ENCODE data around the gene RPGRIP1L. TPM values are rescaled to one million over a fixed set of nuclear protein-coding genes. Genes with fewer than 3 reads are reported as not detected.
A peak's percentile ranks its signal among the peaks of the same experiment; 100 is the strongest.

The RPGRIP1L gene
- under 1 TPM; 0.53 to 0.75 (median 0.68) TPM for total RNA-seq

- peak; percentile 98 to 99 for DNase-seq
- Histone ChIP-seq H3K4me1 (peaks cover 11 to 19% of the 10 kb centered on the region in 2 donors), H3K9me3 (no peaks in the 10 kb centered on the region), H3K36me3 (no peaks in the 10 kb centered on the region), H3K27ac (peak within 1 kb of the TSS; percentile 83 to 89 (median 86)), H3K4me3 (peak within 1 kb of the TSS; percentile 85 to 98 (median 92)), H3K27me3 (no peaks in the 10 kb centered on the region)
- intact Hi-C loops (cut with DNase I; ENCODE audit: low total_unique reads) (loop anchor here (1.0 to 10.0 kb wide), 4 partner anchors 201 to 1971 kb away; partner anchors contain the start of gene AKTIP), in situ Hi-C loops (cut with MboI; ENCODE audit: low sequenced_read_pairs in 4 of 4) (no loop called here)
- TF ChIP-seq, protein P1, sequence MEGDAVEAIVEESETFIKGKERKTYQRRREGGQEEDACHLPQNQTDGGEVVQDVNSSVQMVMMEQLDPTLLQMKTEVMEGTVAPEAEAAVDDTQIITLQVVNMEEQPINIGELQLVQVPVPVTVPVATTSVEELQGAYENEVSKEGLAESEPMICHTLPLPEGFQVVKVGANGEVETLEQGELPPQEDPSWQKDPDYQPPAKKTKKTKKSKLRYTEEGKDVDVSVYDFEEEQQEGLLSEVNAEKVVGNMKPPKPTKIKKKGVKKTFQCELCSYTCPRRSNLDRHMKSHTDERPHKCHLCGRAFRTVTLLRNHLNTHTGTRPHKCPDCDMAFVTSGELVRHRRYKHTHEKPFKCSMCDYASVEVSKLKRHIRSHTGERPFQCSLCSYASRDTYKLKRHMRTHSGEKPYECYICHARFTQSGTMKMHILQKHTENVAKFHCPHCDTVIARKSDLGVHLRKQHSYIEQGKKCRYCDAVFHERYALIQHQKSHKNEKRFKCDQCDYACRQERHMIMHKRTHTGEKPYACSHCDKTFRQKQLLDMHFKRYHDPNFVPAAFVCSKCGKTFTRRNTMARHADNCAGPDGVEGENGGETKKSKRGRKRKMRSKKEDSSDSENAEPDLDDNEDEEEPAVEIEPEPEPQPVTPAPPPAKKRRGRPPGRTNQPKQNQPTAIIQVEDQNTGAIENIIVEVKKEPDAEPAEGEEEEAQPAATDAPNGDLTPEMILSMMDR (IDR thresholded peaks at IDR 0.05 in 4 of 5, conservative IDR thresholded peaks at IDR 0.05 in 1 of 5) = peak in 2 of 5 experiments; percentile 30 to 32
- TF ChIP-seq POLR2A (IDR thresholded peaks at IDR 0.05) = peak; percentile 13 to 48
- peak; percentile 99 to 100 for ATAC-seq
Observed at GRCh38 chr16:53703590-53704444, at the start of gene RPGRIP1L, which contains the start of gene FTO. RPGRIP1L (minus strand) TSS chr16:53703859; CDS start chr16:53700723, 3,136 bp downstream. FTO (plus strand) TSS chr16:53704156.

- no peaks in the 10 kb centered on the region for H3K36me3 ChIP-seq
Observed at GRCh38 chr16:53753431-53753830, 49.8 kb upstream of the RPGRIP1L start.

DNA sequence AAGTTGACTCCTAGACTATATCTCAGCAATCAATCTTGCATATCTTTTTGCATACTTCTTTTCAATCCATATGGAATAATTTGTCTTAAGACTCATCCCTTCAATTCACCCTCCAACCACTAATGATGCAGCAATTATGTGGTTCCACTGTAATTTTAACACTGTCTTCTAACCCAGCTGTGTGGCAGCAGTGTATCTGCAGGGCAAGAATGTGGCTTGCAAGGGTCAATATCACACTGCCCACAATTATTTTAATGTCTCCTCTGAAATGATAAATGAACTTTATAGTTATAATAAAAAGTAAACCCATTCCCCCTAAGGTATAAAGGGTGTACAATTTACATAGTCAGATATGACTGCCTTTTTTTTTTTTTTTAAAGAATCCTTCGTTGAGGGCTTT is 48.9 kb upstream of the RPGRIP1L start:
- Histone ChIP-seq H3K27me3 (no peaks in the 10 kb centered on the region), H3K9me3 (peaks cover 0 to 4% (median 0%) of the 10 kb centered on the region in 3 donors), H3K36me3 (no peaks in the 10 kb centered on the region), H3K4me1 (peaks cover 16 to 28% of the 10 kb centered on the region in 2 donors), H3K27ac (no peak overlapping the region), H3K4me3 (no peak overlapping the region)
- no peak for ATAC-seq
- TF ChIP-seq POLR2A (IDR thresholded peaks at IDR 0.05) = no peak
- TF ChIP-seq, protein P1 (IDR thresholded peaks at IDR 0.05 in 4 of 5, conservative IDR thresholded peaks at IDR 0.05 in 1 of 5) = no peak
- intact Hi-C loops (cut with DNase I; ENCODE audit: low total_unique reads) (no loop called here), in situ Hi-C loops (cut with MboI; ENCODE audit: low sequenced_read_pairs in 4 of 4) (no loop called here)
- no peak for DNase-seq

More at GRCh38 chr16:53753431-53753830, 49.8 kb upstream of the RPGRIP1L start:
- no peak for ATAC-seq
- no peak for TF ChIP-seq POLR2A (IDR thresholded peaks at IDR 0.05)
- TF ChIP-seq, protein P1 (IDR thresholded peaks at IDR 0.05 in 4 of 5, conservative IDR thresholded peaks at IDR 0.05 in 1 of 5) = no peak
- Histone ChIP-seq H3K27ac (no peak overlapping the region), H3K27me3 (no peaks in the 10 kb centered on the region), H3K9me3 (no peaks in the 10 kb centered on the region), H3K4me1 (peaks cover 16 to 34% of the 10 kb centered on the region in 2 donors), H3K4me3 (no peak overlapping the region)
- DNase-seq = no peak
- in situ Hi-C loops (cut with MboI; ENCODE audit: low sequenced_read_pairs in 4 of 4) (no loop called here), intact Hi-C loops (cut with DNase I; ENCODE audit: low total_unique reads) (no loop called here)

GRCh38 chr16:53745753-53746266 is 42.2 kb upstream of the RPGRIP1L start:
- Histone ChIP-seq H3K27me3 (no peaks in the 10 kb centered on the region), H3K4me1 (peaks cover 30 to 33% of the 10 kb centered on the region in 2 donors), H3K36me3 (no peaks in the 10 kb centered on the region), H3K9me3 (peaks cover 0 to 4% (median 0%) of the 10 kb centered on the region in 3 donors), H3K27ac (no peak overlapping the region), H3K4me3 (no peak overlapping the region)
- no peak for ATAC-seq
- in situ Hi-C loops (cut with MboI; ENCODE audit: low sequenced_read_pairs in 4 of 4) (no loop called here), intact Hi-C loops (cut with DNase I; ENCODE audit: low total_unique reads) (no loop called here)
- no peak for TF ChIP-seq POLR2A (IDR thresholded peaks at IDR 0.05)
- TF ChIP-seq, protein P1 (IDR thresholded peaks at IDR 0.05 in 4 of 5, conservative IDR thresholded peaks at IDR 0.05 in 1 of 5) = no peak
- no peak for DNase-seq

Data from gastrocnemius medialis (tissue), 4 donors.